ENCODE measurements around the gene CYP1A2. TPM values are rescaled to one million over a fixed set of nuclear protein-coding genes. Genes with fewer than 3 reads are reported as not detected.

CYP1A2 gene
- total and polyA plus RNA-seq, 9 of the 15 experiments (the other 6 are each of a cell fraction or from before 2014, with no cell fraction given) = not detected

DNA sequence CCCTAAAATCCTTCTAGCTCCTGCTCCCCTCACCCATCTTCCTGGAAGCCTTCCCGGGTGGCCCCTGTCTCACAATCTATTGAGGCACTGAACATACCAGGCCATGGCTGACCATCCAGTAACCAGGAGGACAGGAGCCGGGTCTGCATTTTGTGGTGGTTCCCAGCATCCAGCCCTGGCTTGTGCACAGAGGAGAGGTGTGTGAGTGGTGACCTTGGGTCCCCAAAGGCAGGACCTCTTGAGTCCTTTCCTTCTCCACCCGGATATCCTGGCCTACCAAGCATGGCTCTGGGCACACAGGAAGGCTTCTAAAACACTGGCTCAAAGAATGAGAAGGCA is 41.1 kb downstream of the CYP1A2 start (continued):
- TF ChIP-seq, protein P1, sequence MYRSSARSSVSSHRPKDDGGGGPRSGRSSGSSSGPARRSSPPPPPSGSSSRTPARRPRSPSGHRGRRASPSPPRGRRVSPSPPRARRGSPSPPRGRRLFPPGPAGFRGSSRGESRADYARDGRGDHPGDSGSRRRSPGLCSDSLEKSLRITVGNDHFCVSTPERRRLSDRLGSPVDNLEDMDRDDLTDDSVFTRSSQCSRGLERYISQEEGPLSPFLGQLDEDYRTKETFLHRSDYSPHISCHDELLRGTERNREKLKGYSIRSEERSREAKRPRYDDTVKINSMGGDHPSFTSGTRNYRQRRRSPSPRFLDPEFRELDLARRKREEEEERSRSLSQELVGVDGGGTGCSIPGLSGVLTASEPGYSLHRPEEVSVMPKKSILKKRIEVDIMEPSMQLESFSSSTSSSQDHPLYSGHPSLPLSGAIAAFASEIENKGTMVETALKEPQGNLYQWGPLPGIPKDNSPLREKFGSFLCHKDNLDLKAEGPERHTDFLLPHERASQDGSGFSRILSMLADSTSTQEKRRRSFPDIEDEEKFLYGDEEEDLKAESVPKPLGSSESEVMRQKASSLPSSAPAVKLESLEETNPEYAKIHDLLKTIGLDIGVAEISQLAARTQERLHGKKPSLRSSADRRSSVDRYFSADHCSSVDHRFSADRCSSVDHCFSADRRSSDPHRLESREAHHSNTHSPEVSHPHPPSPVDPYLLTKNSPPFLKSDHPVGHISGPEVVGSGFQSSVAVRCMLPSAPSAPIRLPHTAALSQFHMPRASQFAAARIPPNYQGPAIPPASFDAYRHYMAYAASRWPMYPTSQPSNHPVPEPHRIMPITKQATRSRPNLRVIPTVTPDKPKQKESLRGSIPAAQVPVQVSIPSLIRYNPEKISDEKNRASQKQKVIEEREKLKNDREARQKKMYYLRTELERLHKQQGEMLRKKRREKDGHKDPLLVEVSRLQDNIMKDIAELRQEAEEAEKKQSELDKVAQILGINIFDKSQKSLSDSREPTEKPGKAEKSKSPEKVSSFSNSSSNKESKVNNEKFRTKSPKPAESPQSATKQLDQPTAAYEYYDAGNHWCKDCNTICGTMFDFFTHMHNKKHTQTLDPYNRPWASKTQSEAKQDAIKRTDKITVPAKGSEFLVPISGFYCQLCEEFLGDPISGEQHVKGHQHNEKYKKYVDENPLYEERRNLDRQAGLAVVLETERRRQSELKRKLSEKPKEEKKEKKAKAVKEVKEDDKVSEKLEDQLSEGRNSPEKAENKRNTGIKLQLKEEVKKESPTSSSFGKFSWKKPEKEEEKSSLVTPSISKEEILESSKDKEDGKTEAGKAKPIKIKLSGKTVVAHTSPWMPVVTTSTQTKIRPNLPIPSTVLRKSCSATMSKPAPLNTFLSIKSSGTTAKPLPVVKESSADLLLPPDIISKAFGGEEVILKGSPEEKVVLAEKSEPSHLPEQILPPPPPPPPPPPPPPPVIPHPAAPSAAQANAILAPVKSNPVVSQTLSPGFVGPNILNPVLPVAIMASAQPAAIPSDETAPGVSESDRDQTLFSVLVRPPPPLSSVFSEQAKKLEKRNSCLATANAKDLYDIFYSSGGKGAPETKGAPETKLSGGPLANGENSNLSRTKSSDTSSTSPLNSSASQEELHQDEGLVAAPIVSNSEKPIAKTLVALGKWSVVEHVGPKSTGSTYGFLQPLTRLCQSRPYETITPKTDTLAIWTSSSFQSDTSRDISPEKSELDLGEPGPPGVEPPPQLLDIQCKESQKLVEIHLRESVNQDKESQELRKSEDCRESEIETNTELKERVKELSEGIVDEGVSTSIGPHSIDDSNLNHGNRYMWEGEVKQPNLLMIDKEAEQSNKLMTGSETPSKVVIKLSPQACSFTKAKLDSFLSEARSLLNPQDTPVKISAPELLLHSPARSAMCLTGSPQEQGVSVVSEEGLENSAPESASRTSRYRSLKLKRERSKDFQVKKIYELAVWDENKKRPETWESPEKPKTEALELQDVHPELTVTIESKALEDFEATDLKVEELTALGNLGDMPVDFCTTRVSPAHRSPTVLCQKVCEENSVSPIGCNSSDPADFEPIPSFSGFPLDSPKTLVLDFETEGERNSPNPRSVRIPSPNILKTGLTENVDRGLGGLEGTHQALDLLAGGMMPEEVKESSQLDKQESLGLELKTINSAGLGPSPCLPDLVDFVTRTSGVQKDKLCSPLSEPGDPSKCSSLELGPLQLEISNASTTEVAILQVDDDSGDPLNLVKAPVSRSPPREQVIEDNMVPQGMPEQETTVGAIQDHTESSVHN (IDR thresholded peaks at IDR 0.05; ENCODE audit: borderline replicate concordance in 1 of 2, low read depth in 1 of 2) = no peak
- TF ChIP-seq OTX1 (CRISPR knock-in tag; IDR thresholded peaks at IDR 0.05) (no peak), EZH2 (IDR thresholded peaks at IDR 0.05; ENCODE audit: borderline replicate concordance, low read depth, low read length) (no peak), DACH1 (IDR thresholded peaks at IDR 0.05; ENCODE audit: partially characterized antibody) (no peak), ZNF239 (CRISPR knock-in tag; IDR thresholded peaks at IDR 0.05) (no peak)

Data from K562 (cell line).